HCT116 (cell line): ENCODE data around the gene A3GALT2. TPM values are rescaled to one million over a fixed set of nuclear protein-coding genes. Genes with fewer than 3 reads are reported as not detected.

ENCODE experiments used
- ATAC-seq: fragments of 200-7000 bp; cut with Tn5 transposase; 2 replicates; pipeline ENCODE4 v1.9.1; 2020; ENCODE audit warnings: mild to moderate bottlenecking, moderate library complexity
- BruUV-seq: library from RNA; stranded (reverse); fragments of 400-500 nt; replicated peaks from 2 replicates; lab custom pipeline; 2021; lab: Mats Ljungman, UMichigan
- CTCF ChIA-PET: fragments of 300-600 bp; sonication (Branson Sonifier 250); formaldehyde crosslinking; loops from one replicate; lab custom pipeline; 2021; ENCODE audit warnings: antibody characterized with exemption; lab: Charles Lee
- POLR2A ChIA-PET: fragments of 300-600, 350-600 bp; sonication (Branson Sonifier 250); formaldehyde crosslinking; loops from one replicate; lab custom pipeline; 2021; ENCODE audit warnings: antibody characterized with exemption; lab: Charles Lee
- RAD21 ChIA-PET, 2 experiments: fragments of 300-600 bp; sonication (Branson Sonifier 250); formaldehyde crosslinking; loops; one replicate each; lab custom pipeline; 2023; ENCODE audit warnings: low total read pairs in 2 of 2; ENCODE audit not compliant: uncharacterized antibody in 2 of 2, unreplicated experiment in 2 of 2, low non-redundant PET in 1 of 2; lab: Charles Lee
- DNase-seq: peaks from one replicate; pipeline ENCODE4 v3.0.0-alpha.2; 2010; ENCODE audit warnings: low read depth, low spot score
- H2AFZ ChIP-seq: fragments of 200-600 bp; shearing (Covaris generic), sonication (generic); 2 replicates; pipeline ENCODE4 v1.6.1; 2017; ENCODE audit warnings: low read depth, mixed run types, mixed read lengths, antibody characterized with exemption, low read length; ENCODE audit not compliant: poor library complexity, severe bottlenecking
- H3K27ac ChIP-seq: 2 replicates; pipeline ENCODE4 v1.5.1; 2012; ENCODE audit warnings: low read depth, low read length
- H3K27me3 ChIP-seq: fragments of 200-600 bp; sonication (generic); 2 replicates; pipeline ENCODE4 v1.6.1; 2016; ENCODE audit warnings: mixed run types, low read length, mixed read lengths; ENCODE audit not compliant: insufficient read depth
- H3K36me3 ChIP-seq, 2 experiments: fragments of 200-500 bp in 1 of 2; fragments of 200-600 bp in 1 of 2; sonication (Bioruptor generic) in 1 of 2; sonication (generic) in 1 of 2; 2 replicates each; pipeline versions ENCODE4 v1.5.1 to v1.6.1; 2014 to 2016; ENCODE audit warnings: low read length in 2 of 2, inconsistent platforms in 1 of 2, mixed read lengths in 1 of 2, mixed run types in 1 of 2; ENCODE audit not compliant: insufficient read depth in 2 of 2, control insufficient read depth in 1 of 2
- H3K4me1 ChIP-seq, 2 experiments: fragments of 200-600 bp in 1 of 2; sonication (generic) in 1 of 2; 2 replicates each; pipeline versions ENCODE4 v1.5.1 to v1.6.1; 2012 to 2017; ENCODE audit warnings: low read length in 2 of 2, inconsistent platforms in 1 of 2, mild to moderate bottlenecking in 1 of 2, mixed read lengths in 1 of 2, mixed run types in 1 of 2, moderate library complexity in 1 of 2; ENCODE audit not compliant: insufficient read depth in 2 of 2, control insufficient read depth in 1 of 2
- H3K4me2 ChIP-seq: fragments of 200-600 bp; sonication (generic); 2 replicates; pipeline ENCODE4 v1.6.1; 2017; ENCODE audit warnings: mixed run types, low read length, mixed read lengths
- H3K4me3 ChIP-seq, 2 experiments: fragments of 200-600 bp in 1 of 2; sonication (generic) in 1 of 2; replicated peaks in 1 of 2; 2 replicates each; pipeline ENCODE4 v1.5.1; 2011 to 2016; ENCODE audit warnings: low read length in 2 of 2, control low read depth in 1 of 2, low read depth in 1 of 2, mild to moderate bottlenecking in 1 of 2, mixed read lengths in 1 of 2, mixed run types in 1 of 2
- H3K79me2 ChIP-seq: fragments of 200-600 bp; sonication (generic); 2 replicates; pipeline ENCODE4 v1.6.1; 2017; ENCODE audit warnings: mild to moderate bottlenecking, mixed run types, low read length, moderate library complexity, mixed read lengths; ENCODE audit not compliant: insufficient read depth
- H3K9ac ChIP-seq: fragments of 200-600 bp; sonication (generic); 2 replicates; pipeline ENCODE4 v1.6.1; 2016; ENCODE audit warnings: low read length, mixed read lengths
- H3K9me2 ChIP-seq: fragments of 200-600 bp; sonication (generic), shearing (Covaris generic); 2 replicates; pipeline ENCODE4 v1.6.1; 2017; ENCODE audit warnings: mixed run types, mild to moderate bottlenecking, moderate library complexity; ENCODE audit not compliant: insufficient read depth
- H3K9me3 ChIP-seq, 2 experiments: fragments of 200-500 bp in 1 of 2; fragments of 200-600 bp in 1 of 2; sonication (Bioruptor generic) in 1 of 2; sonication (generic) in 1 of 2; 2 replicates each; pipeline ENCODE4 v1.6.1; 2014 to 2017; ENCODE audit warnings: low read length in 2 of 2, mixed read lengths in 2 of 2, inconsistent platforms in 1 of 2, low read depth in 1 of 2, mild to moderate bottlenecking in 1 of 2, mixed run types in 1 of 2, moderate library complexity in 1 of 2; ENCODE audit not compliant: control insufficient read depth in 1 of 2, insufficient read depth in 1 of 2
- H4K20me1 ChIP-seq: fragments of 200-600 bp; sonication (generic), shearing (Covaris generic); 2 replicates; pipeline ENCODE4 v1.6.1; 2017; ENCODE audit warnings: mixed run types, mild to moderate bottlenecking, moderate library complexity; ENCODE audit not compliant: insufficient read depth
- CEBPB ChIP-seq: IDR thresholded peaks from 2 replicates; pipeline ENCODE4 v1.6.1; 2012; ENCODE audit warnings: low read depth
- EZH2 ChIP-seq: fragments of 200-600 bp; sonication (generic); IDR thresholded peaks from 2 replicates; pipeline ENCODE4 v1.6.1; 2017; ENCODE audit warnings: antibody characterized with exemption, mixed run types
- POLR2A ChIP-seq: IDR thresholded peaks from 2 replicates; pipeline ENCODE4 v1.7.0; 2011; ENCODE audit warnings: borderline replicate concordance; ENCODE audit not compliant: insufficient read depth, insufficient read length; ENCODE audit errors: extremely low read depth
- RAD21 ChIP-seq: IDR thresholded peaks from 2 replicates; pipeline ENCODE4 v1.6.1; 2012; ENCODE audit warnings: low read depth, mild to moderate bottlenecking
- SRF ChIP-seq: IDR thresholded peaks from 2 replicates; pipeline ENCODE4 v1.6.1; 2012; ENCODE audit warnings: low read depth
- TCF7L2 ChIP-seq: IDR thresholded peaks from 2 replicates; pipeline ENCODE4 v1.7.0; 2011; ENCODE audit warnings: borderline replicate concordance, inconsistent platforms; ENCODE audit not compliant: insufficient read depth, insufficient read length; ENCODE audit errors: extremely low read depth
- ZFX ChIP-seq: fragments of 450-650 bp; IDR thresholded peaks from 2 replicates; pipeline ENCODE4 v1.6.1; 2017
- intact Hi-C: fragments of 100-400 bp; cut with micrococcal nuclease; formaldehyde crosslinking; loops from 2 replicates; pipeline ENCODE4 v1.10.0; 2022
- total RNA-seq: library from RNA; stranded (reverse); gene quantifications from one replicate; pipeline ENCODE4 v1.2.1, GENCODE V29; 2021; ENCODE audit not compliant: unreplicated experiment
- TF ChIP-seq, protein P1 (sequence below): IDR thresholded peaks from 2 replicates; pipeline ENCODE4 v1.6.1; 2011; ENCODE audit warnings: mild to moderate bottlenecking, low read length, moderate library complexity; ENCODE audit not compliant: insufficient replicate concordance; ENCODE audit errors: extremely low read depth
- TF ChIP-seq, protein P2 (sequence below): IDR thresholded peaks from 2 replicates; pipeline ENCODE4 v1.6.1; 2012; ENCODE audit warnings: low read depth

Gene A3GALT2
- total RNA-seq, 1 experiment from 2014 or later, result not detected

DNA sequence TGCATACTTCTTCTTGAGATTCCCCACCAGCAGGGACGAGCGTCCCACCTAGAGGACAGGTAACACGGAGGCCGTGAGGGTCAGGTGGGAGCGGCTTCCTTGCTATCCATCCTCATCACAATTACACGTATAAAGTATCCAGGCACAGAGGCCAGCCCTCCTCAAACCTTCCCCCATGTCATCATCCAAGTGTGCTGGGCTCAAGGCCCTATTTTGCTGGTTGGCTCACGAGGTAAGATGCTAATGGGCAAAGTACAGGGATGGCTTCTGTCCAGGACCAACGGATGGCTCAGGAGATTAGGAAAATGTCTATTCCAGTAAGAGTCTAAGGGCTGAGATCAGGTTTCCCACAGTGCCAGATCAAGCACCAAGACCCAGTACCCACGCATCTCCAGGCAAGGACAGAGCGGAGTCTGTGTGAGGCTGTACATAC is 11.5 kb upstream of the A3GALT2 start:
- intact Hi-C loops, result no loop called here
- no peaks in the 10 kb centered on the region for H3K9me3 ChIP-seq
- no peaks in the 10 kb centered on the region for H3K9me2 ChIP-seq
- H3K4me1 ChIP-seq, result no peaks in the 10 kb centered on the region
- peaks cover 76 to 80% of the 10 kb centered on the region in 2 experiments for H3K36me3 ChIP-seq
- DNase-seq, result no peak
- H4K20me1 ChIP-seq, result peaks cover 3% of the 10 kb centered on the region; the same call in 1 of the 2 replicates
- TF ChIP-seq, protein P1, sequence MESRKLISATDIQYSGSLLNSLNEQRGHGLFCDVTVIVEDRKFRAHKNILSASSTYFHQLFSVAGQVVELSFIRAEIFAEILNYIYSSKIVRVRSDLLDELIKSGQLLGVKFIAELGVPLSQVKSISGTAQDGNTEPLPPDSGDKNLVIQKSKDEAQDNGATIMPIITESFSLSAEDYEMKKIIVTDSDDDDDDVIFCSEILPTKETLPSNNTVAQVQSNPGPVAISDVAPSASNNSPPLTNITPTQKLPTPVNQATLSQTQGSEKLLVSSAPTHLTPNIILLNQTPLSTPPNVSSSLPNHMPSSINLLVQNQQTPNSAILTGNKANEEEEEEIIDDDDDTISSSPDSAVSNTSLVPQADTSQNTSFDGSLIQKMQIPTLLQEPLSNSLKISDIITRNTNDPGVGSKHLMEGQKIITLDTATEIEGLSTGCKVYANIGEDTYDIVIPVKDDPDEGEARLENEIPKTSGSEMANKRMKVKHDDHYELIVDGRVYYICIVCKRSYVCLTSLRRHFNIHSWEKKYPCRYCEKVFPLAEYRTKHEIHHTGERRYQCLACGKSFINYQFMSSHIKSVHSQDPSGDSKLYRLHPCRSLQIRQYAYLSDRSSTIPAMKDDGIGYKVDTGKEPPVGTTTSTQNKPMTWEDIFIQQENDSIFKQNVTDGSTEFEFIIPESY, result no peak
- TF ChIP-seq, protein P2, sequence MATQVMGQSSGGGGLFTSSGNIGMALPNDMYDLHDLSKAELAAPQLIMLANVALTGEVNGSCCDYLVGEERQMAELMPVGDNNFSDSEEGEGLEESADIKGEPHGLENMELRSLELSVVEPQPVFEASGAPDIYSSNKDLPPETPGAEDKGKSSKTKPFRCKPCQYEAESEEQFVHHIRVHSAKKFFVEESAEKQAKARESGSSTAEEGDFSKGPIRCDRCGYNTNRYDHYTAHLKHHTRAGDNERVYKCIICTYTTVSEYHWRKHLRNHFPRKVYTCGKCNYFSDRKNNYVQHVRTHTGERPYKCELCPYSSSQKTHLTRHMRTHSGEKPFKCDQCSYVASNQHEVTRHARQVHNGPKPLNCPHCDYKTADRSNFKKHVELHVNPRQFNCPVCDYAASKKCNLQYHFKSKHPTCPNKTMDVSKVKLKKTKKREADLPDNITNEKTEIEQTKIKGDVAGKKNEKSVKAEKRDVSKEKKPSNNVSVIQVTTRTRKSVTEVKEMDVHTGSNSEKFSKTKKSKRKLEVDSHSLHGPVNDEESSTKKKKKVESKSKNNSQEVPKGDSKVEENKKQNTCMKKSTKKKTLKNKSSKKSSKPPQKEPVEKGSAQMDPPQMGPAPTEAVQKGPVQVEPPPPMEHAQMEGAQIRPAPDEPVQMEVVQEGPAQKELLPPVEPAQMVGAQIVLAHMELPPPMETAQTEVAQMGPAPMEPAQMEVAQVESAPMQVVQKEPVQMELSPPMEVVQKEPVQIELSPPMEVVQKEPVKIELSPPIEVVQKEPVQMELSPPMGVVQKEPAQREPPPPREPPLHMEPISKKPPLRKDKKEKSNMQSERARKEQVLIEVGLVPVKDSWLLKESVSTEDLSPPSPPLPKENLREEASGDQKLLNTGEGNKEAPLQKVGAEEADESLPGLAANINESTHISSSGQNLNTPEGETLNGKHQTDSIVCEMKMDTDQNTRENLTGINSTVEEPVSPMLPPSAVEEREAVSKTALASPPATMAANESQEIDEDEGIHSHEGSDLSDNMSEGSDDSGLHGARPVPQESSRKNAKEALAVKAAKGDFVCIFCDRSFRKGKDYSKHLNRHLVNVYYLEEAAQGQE, result no peak
- TF ChIP-seq TCF7L2 (no peak), SRF (no peak), CEBPB (no peak), RAD21 (no peak), ZFX (no peak), EZH2 (no peak), POLR2A (no peak)
- ChIA-PET RAD21 (no interaction called here), POLR2A (no interaction called here), CTCF (no interaction called here)
- H3K27me3 ChIP-seq, result no peaks in the 10 kb centered on the region
- no peak overlapping the region for H2AFZ ChIP-seq
- no peak overlapping the region for H3K27ac ChIP-seq
- ATAC-seq, result no peak
- no peak overlapping the region for H3K4me2 ChIP-seq
- no peak overlapping the region for H3K9ac ChIP-seq
- H3K4me3 ChIP-seq, result no peak overlapping the region
- no TSS peak for BruUV-seq
- peaks cover 65% of the 10 kb centered on the region for H3K79me2 ChIP-seq
